K562 (cell line): ENCODE data around the gene ADM5. TPM values are rescaled to one million over a fixed set of nuclear protein-coding genes. Genes with fewer than 3 reads are reported as not detected.

Experiments used
- CHD4 ChIP-seq: fragments of 200-600 bp; sonication (generic); IDR thresholded peaks from 3 replicates; pipeline ENCODE4 v1.6.1; 2012; ENCODE audit warnings: low read depth, mild to moderate bottlenecking, mixed read lengths, low read length, inconsistent platforms; ENCODE audit not compliant: insufficient read depth, insufficient replicate concordance, poor library complexity, severe bottlenecking
- DIDO1 ChIP-seq: fragments of 450-650 bp; IDR thresholded peaks from 2 replicates; pipeline ENCODE4 v1.6.1; 2016; ENCODE audit warnings: low read depth, missing biosample characterization, missing genetic modification characterization
- ETV1 ChIP-seq: fragments of 450-650 bp; conservative IDR thresholded peaks from 2 replicates; pipeline ENCODE4 v1.6.1; 2016; ENCODE audit warnings: missing genetic modification characterization, control low read depth, low read depth, missing compliant biosample characterization
- FIP1L1 ChIP-seq: fragments of 200-400 bp; formaldehyde crosslinking; IDR thresholded peaks from 2 replicates; pipeline ENCODE4 v1.6.1; 2018; ENCODE audit warnings: mild to moderate bottlenecking, low read depth, low read length; ENCODE audit not compliant: poor library complexity, severe bottlenecking
- FUS ChIP-seq: fragments of 200-400 bp; formaldehyde crosslinking; optimal IDR thresholded peaks from 2 replicates; pipeline ENCODE3; 2017; ENCODE audit warnings: low read depth, low read length
- MED1 ChIP-seq: sonication (generic); formaldehyde crosslinking; IDR thresholded peaks from 2 replicates; pipeline ENCODE4 v1.8.1; 2023; ENCODE audit warnings: missing genetic modification reagents, borderline replicate concordance
- NRF1 ChIP-seq, 2 experiments: fragments of 450-650 bp; IDR thresholded peaks in 1 of 2; conservative IDR thresholded peaks in 1 of 2; 2 replicates each; pipeline ENCODE4 v1.6.1; 2014; ENCODE audit warnings: mild to moderate bottlenecking in 2 of 2
- SMARCA4 ChIP-seq: fragments of 450-650 bp; IDR thresholded peaks from 2 replicates; pipeline ENCODE4 v1.6.1; 2016
- SMARCE1 ChIP-seq: fragments of 450-650 bp; IDR thresholded peaks from 2 replicates; pipeline ENCODE4 v1.7.1; 2016; ENCODE audit warnings: mild to moderate bottlenecking
- SNIP1 ChIP-seq: fragments of 450-650 bp; IDR thresholded peaks from 2 replicates; pipeline ENCODE4 v1.7.1; 2017; ENCODE audit warnings: low read depth, mild to moderate bottlenecking
- SOX6 ChIP-seq: fragments of 450-650 bp; IDR thresholded peaks from 2 replicates; pipeline ENCODE4 v1.6.1; 2014; ENCODE audit warnings: mild to moderate bottlenecking
- TAF1 ChIP-seq: IDR thresholded peaks from 2 replicates; pipeline ENCODE4 v1.6.1; 2011; ENCODE audit warnings: mild to moderate bottlenecking, low read length, moderate library complexity; ENCODE audit not compliant: insufficient read depth, control insufficient read depth, severe bottlenecking; ENCODE audit errors: extremely low read depth
- TEAD1 ChIP-seq, 2 experiments: fragments of 450-650 bp in 1 of 2; sonication (generic) in 1 of 2; formaldehyde crosslinking; IDR thresholded peaks; 2 replicates each; pipeline versions ENCODE4 v1.4.0 to v1.8.0; 2020 to 2022; ENCODE audit warnings: mild to moderate bottlenecking in 2 of 2, missing genetic modification reagents in 1 of 2
- TOE1 ChIP-seq, 2 experiments: fragments of 450-650 bp in 1 of 2; sonication (generic) in 1 of 2; formaldehyde crosslinking in 1 of 2; IDR thresholded peaks; 2 replicates each; pipeline versions ENCODE4 v1.7.1 to v1.8.0; 2016 to 2022; ENCODE audit warnings: borderline replicate concordance in 2 of 2, mild to moderate bottlenecking in 2 of 2, antibody characterized with exemption in 1 of 2, inconsistent platforms in 1 of 2, low read depth in 1 of 2, missing genetic modification reagents in 1 of 2, moderate library complexity in 1 of 2
- USF2 ChIP-seq: sonication (generic); formaldehyde crosslinking; IDR thresholded peaks from 2 replicates; pipeline ENCODE4 v1.5.0; 2020; ENCODE audit warnings: missing genetic modification reagents
- ZBTB5 ChIP-seq: fragments of 450-650 bp; IDR thresholded peaks from 2 replicates; pipeline ENCODE4 v1.6.1; 2017; ENCODE audit warnings: antibody characterized with exemption
- ZFP1 ChIP-seq: fragments of 450-650 bp; formaldehyde crosslinking; IDR thresholded peaks from 2 replicates; pipeline ENCODE4 v1.4.0; 2020; ENCODE audit warnings: mild to moderate bottlenecking, mixed read lengths
- ZKSCAN1 ChIP-seq: fragments of 150-350 bp; IDR thresholded peaks from 2 replicates; pipeline ENCODE4 v1.6.1; 2016; ENCODE audit warnings: low read depth, low read length
- ZNF174 ChIP-seq: fragments of 250-450 bp; sonication (Bioruptor Pico); IDR thresholded peaks from 2 replicates; pipeline ENCODE4 v1.4.0; 2020; ENCODE audit warnings: mild to moderate bottlenecking
- ZNF79 ChIP-seq: fragments of 250-450 bp; sonication (Bioruptor Pico); IDR thresholded peaks from 2 replicates; pipeline ENCODE4 v1.4.0; 2020; ENCODE audit warnings: low read depth, mild to moderate bottlenecking, moderate library complexity
- polyA plus RNA-seq, 8 experiments: library from polyadenylated mRNA; depleted of rRNA in 4 of 8; stranded (reverse) in 5 of 8; unstranded in 3 of 8; fragments of >200 nt; fragmentation: Nextera tagmentation in 2 of 8; fragmentation: Illumina TruSeq in 1 of 8; extraction: Ambion mirVana in 2 of 8; extraction: Trizol in 1 of 8; gene quantifications; 2 replicates each; pipeline versions ENCODE4 v1.2.1 to v1.2.3, GENCODE V29; 2011 to 2014; ENCODE audit warnings: inconsistent platforms in 1 of 8, missing spikeins in 1 of 8
- total RNA-seq, 7 experiments: library from RNA; depleted of rRNA in 6 of 7; stranded (reverse); fragments of >200 nt in 6 of 7; fragmentation: Illumina TruSeq in 2 of 7; extraction: Trizol in 2 of 7; gene quantifications; 2 replicates each; pipeline versions ENCODE4 v1.2.1 to v1.2.3, GENCODE V29; 2011 to 2021; ENCODE audit warnings: low replicate concordance in 1 of 7
- TF ChIP-seq, protein P1 (sequence below): fragments of 450-650 bp; formaldehyde crosslinking; IDR thresholded peaks from 2 replicates; pipeline ENCODE4 v1.4.0; 2020; ENCODE audit warnings: mild to moderate bottlenecking, moderate library complexity

Gene ADM5
- total and polyA plus RNA-seq, 9 of the 15 experiments (the other 6 are each of a cell fraction or from before 2014, with no cell fraction given) = 0.13 to 8.4 (median 2.0) TPM; not detected in 1

GRCh38 chr19:49676136-49676783, 13.1 kb upstream of the ADM5 start (continued):
- TF ChIP-seq ZBTB5 = no peak
- peak; percentile 76 for TF ChIP-seq TAF1
- peak; percentile 47; the same call in 1 of the 2 replicates for TF ChIP-seq SOX6
- no peak for TF ChIP-seq ZNF79 (CRISPR knock-in tag)
- TF ChIP-seq ETV1 (tag) = no peak
- TF ChIP-seq, protein P1, sequence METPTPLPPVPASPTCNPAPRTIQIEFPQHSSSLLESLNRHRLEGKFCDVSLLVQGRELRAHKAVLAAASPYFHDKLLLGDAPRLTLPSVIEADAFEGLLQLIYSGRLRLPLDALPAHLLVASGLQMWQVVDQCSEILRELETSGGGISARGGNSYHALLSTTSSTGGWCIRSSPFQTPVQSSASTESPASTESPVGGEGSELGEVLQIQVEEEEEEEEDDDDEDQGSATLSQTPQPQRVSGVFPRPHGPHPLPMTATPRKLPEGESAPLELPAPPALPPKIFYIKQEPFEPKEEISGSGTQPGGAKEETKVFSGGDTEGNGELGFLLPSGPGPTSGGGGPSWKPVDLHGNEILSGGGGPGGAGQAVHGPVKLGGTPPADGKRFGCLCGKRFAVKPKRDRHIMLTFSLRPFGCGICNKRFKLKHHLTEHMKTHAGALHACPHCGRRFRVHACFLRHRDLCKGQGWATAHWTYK (CRISPR knock-in tag) = no peak
- TF ChIP-seq FIP1L1 = no peak
- TF ChIP-seq SMARCA4 = peak; percentile 38; the same call in 1 of the 2 replicates
- no peak for TF ChIP-seq ZFP1 (CRISPR knock-in tag)
- TF ChIP-seq SNIP1 = no peak
- TF ChIP-seq DIDO1 (tag) = 0 out of 2 replicates have a peak, but pooled peaks have one; percentile 18
- peak; percentile 8 to 59; a peak in 1 of 4 replicates for TF ChIP-seq TEAD1 (CRISPR knock-in tag; IDR thresholded peaks at IDR 0.05)
- TF ChIP-seq SMARCE1 = no peak
- no peak for TF ChIP-seq ZNF174 (CRISPR knock-in tag)
- peak; percentile 93 for TF ChIP-seq CHD4
- TF ChIP-seq FUS = no peak
- TF ChIP-seq USF2 (CRISPR knock-in tag) = no peak
- TF ChIP-seq TOE1 (IDR thresholded peaks at IDR 0.05; ENCODE audit: borderline replicate concordance) = peak; percentile 98
- no peak for TF ChIP-seq TOE1 (CRISPR knock-in tag; IDR thresholded peaks at IDR 0.05; ENCODE audit: borderline replicate concordance, low read depth)
- no peak for TF ChIP-seq NRF1 (conservative IDR thresholded peaks at IDR 0.05 in 1 of 2, IDR thresholded peaks at IDR 0.05 in 1 of 2)
- TF ChIP-seq ZKSCAN1 = 0 out of 2 replicates have a peak, but pooled peaks have one; percentile 5
- TF ChIP-seq MED1 (CRISPR knock-in tag) = no peak
